ENCODE measurements around the gene FAAP20. TPM values are rescaled to one million over a fixed set of nuclear protein-coding genes. Genes with fewer than 3 reads are reported as not detected.

The FAAP20 gene
- total RNA-seq, 1 experiment from 2014 or later, result 72.1 TPM

DNA sequence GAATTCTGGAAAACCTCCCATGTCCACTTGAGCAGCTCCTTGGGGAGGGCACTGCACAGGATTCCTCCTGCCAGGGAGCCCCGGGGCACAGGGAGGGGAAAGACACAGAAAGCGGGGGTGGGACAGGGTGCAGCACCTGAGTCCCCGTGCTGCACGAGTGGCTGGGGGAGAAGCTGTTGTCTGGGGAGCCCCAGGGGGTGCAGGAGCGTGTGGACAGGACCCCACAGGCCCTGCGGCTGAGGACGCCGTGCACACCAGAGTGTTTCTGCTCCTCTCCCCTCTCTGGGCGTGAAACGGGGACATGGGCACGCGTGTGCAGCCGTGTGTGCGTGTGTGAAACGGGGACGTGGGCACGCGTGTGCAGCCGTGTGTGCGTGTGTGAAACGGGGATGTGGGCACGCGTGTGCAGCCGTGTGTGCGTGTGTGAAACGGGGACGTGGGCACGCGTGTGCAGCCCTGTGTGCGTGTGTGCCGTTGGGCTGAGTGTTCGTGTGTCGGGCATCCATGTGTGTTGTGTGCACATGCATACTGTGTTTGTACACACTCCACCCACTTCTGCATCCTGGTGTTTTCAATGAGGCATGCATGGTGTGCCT, 21.9 kb downstream of the FAAP20 start:
- CTCF ChIA-PET, result no interaction called here
- BruUV-seq (replicated peaks), result no TSS peak
- no peak overlapping the region for H3K4me3 ChIP-seq
- H3K27me3 ChIP-seq (ENCODE audit: insufficient read depth, low read depth), result no peaks in the 10 kb centered on the region
- H3F3A ChIP-seq (ENCODE audit: insufficient read depth, low read depth), result peaks cover 3% of the 10 kb centered on the region; the same call in 1 of the 2 replicates
- H3K9me3 ChIP-seq (ENCODE audit: insufficient read depth, low read depth), result no peaks in the 10 kb centered on the region
- no peak overlapping the region for H3K27ac ChIP-seq
- no peaks in the 10 kb centered on the region for H3K36me3 ChIP-seq (ENCODE audit: low read depth)
- H3K4me2 ChIP-seq, result no peak overlapping the region
- no peaks in the 10 kb centered on the region for H3K79me2 ChIP-seq (ENCODE audit: low read depth)
- no peak overlapping the region for H2AFZ ChIP-seq
- DNase-seq, result no peak
- no peaks in the 10 kb centered on the region for H4K20me1 ChIP-seq (ENCODE audit: insufficient read depth)
- TF ChIP-seq, protein P1, sequence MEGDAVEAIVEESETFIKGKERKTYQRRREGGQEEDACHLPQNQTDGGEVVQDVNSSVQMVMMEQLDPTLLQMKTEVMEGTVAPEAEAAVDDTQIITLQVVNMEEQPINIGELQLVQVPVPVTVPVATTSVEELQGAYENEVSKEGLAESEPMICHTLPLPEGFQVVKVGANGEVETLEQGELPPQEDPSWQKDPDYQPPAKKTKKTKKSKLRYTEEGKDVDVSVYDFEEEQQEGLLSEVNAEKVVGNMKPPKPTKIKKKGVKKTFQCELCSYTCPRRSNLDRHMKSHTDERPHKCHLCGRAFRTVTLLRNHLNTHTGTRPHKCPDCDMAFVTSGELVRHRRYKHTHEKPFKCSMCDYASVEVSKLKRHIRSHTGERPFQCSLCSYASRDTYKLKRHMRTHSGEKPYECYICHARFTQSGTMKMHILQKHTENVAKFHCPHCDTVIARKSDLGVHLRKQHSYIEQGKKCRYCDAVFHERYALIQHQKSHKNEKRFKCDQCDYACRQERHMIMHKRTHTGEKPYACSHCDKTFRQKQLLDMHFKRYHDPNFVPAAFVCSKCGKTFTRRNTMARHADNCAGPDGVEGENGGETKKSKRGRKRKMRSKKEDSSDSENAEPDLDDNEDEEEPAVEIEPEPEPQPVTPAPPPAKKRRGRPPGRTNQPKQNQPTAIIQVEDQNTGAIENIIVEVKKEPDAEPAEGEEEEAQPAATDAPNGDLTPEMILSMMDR (conservative IDR thresholded peaks at IDR 0.05), result no peak
- no peak for TF ChIP-seq EZH2 (IDR thresholded peaks at IDR 0.05; ENCODE audit: low read depth)
- intact Hi-C loops (cut with micrococcal nuclease; ENCODE audit: unreplicated experiment), result no loop called here
- POLR2A ChIA-PET (ENCODE audit: unreplicated experiment), result no interaction called here
- H3K4me1 ChIP-seq (replicated peaks; ENCODE audit: insufficient read depth), result no peaks in the 10 kb centered on the region
- no peaks in the 10 kb centered on the region for H3K9me2 ChIP-seq (ENCODE audit: insufficient read depth)

DNA sequence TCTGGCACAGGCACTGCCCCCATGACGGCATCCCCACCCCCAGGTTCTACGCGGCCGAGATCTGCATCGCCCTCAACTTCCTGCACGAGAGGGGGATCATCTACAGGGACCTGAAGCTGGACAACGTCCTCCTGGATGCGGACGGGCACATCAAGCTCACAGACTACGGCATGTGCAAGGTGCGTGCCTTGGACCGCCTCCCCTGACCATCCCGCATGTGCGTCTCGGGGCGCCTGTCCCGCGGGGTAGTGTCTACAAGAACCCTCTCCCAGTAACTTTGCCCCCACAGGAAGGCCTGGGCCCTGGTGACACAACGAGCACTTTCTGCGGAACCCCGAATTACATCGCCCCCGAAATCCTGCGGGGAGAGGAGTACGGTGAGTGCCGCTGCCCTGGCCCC, 22.6 kb downstream of the FAAP20 start:
- no peak for DNase-seq
- TF ChIP-seq, protein P1 (conservative IDR thresholded peaks at IDR 0.05), result no peak
- no peak for TF ChIP-seq EZH2 (IDR thresholded peaks at IDR 0.05; ENCODE audit: low read depth)
- H3K9me2 ChIP-seq (ENCODE audit: insufficient read depth), result no peaks in the 10 kb centered on the region
- CTCF ChIA-PET, result no interaction called here
- no peaks in the 10 kb centered on the region for H3K9me3 ChIP-seq (ENCODE audit: insufficient read depth, low read depth)
- H3K27ac ChIP-seq, result no peak overlapping the region
- H3K4me1 ChIP-seq (replicated peaks; ENCODE audit: insufficient read depth), result no peaks in the 10 kb centered on the region
- POLR2A ChIA-PET (ENCODE audit: unreplicated experiment), result no interaction called here
- no peaks in the 10 kb centered on the region for H3K27me3 ChIP-seq (ENCODE audit: insufficient read depth, low read depth)
- no peak overlapping the region for H3K4me2 ChIP-seq
- BruUV-seq (replicated peaks), result no TSS peak
- H4K20me1 ChIP-seq (ENCODE audit: insufficient read depth), result no peaks in the 10 kb centered on the region
- H3K36me3 ChIP-seq (ENCODE audit: low read depth), result no peaks in the 10 kb centered on the region
- no peak overlapping the region for H2AFZ ChIP-seq
- H3K4me3 ChIP-seq, result no peak overlapping the region
- intact Hi-C loops (cut with micrococcal nuclease; ENCODE audit: unreplicated experiment), result no loop called here
- no peaks in the 10 kb centered on the region for H3K79me2 ChIP-seq (ENCODE audit: low read depth)
- peaks cover 3% of the 10 kb centered on the region; the same call in 1 of the 2 replicates for H3F3A ChIP-seq (ENCODE audit: insufficient read depth, low read depth)

DNA sequence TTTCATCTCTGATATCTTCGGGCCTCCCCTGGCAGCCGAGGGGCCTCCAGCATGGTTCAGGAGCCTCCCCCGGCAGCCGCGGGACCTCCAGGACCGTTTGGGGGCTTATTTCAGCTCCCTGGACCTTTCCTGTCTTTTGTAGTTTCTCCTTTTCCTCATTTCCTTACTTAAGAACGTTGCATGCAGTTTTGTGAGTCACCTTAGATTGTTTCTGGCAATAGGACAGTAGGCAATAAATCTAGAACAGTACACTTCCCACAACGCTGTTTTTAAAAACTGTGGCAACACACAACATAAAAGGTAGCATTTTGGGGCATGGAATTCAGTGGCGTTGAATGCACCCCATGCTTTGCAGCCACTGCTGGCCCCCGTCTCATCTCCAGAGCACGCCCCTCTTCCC, 24.4 kb downstream of the FAAP20 start:
- H3K4me3 ChIP-seq, result no peak overlapping the region
- no peaks in the 10 kb centered on the region for H3K4me1 ChIP-seq (replicated peaks; ENCODE audit: insufficient read depth)
- H3K9me2 ChIP-seq (ENCODE audit: insufficient read depth), result no peaks in the 10 kb centered on the region
- H3K9me3 ChIP-seq (ENCODE audit: insufficient read depth, low read depth), result no peaks in the 10 kb centered on the region
- no peaks in the 10 kb centered on the region for H3K27me3 ChIP-seq (ENCODE audit: insufficient read depth, low read depth)
- intact Hi-C loops (cut with micrococcal nuclease; ENCODE audit: unreplicated experiment), result no loop called here
- no peaks in the 10 kb centered on the region for H3K36me3 ChIP-seq (ENCODE audit: low read depth)
- H3K79me2 ChIP-seq (ENCODE audit: low read depth), result no peaks in the 10 kb centered on the region
- BruUV-seq (replicated peaks), result no TSS peak
- peaks cover 3% of the 10 kb centered on the region; the same call in 1 of the 2 replicates for H3F3A ChIP-seq (ENCODE audit: insufficient read depth, low read depth)
- H4K20me1 ChIP-seq (ENCODE audit: insufficient read depth), result no peaks in the 10 kb centered on the region
- CTCF ChIA-PET, result no interaction called here
- H2AFZ ChIP-seq, result no peak overlapping the region
- H3K27ac ChIP-seq, result no peak overlapping the region
- TF ChIP-seq, protein P1 (conservative IDR thresholded peaks at IDR 0.05), result no peak
- no peak for TF ChIP-seq EZH2 (IDR thresholded peaks at IDR 0.05; ENCODE audit: low read depth)
- H3K4me2 ChIP-seq, result no peak overlapping the region
- no peak for DNase-seq
- POLR2A ChIA-PET (ENCODE audit: unreplicated experiment), result no interaction called here

All from PC-9 (cell line).